Measurements from ENCODE around the gene CKMT2. TPM values are rescaled to one million over a fixed set of nuclear protein-coding genes. Genes with fewer than 3 reads are reported as not detected.

Gene CKMT2
- total RNA-seq, 1 experiment from 2014 or later: not detected

GRCh38 chr5:81241001-81241400 lies 7.9 kb downstream of the CKMT2 start:
- intact Hi-C loops (cut with micrococcal nuclease; ENCODE audit: unreplicated experiment): loop anchor here (10.0 kb wide), 1 partner anchor 54 kb away; no protein-coding TSS in a partner anchor
- CTCF ChIA-PET: no interaction called here

GRCh38 chr5:81241961-81242648 lies 9.0 kb downstream of the CKMT2 start:
- CTCF ChIA-PET: no interaction called here
- no TSS peak for BruUV-seq (replicated peaks)
- ATAC-seq (no peak), DNase-seq (ENCODE audit: low read depth, low spot score) (no peak)
- H3K27me3 ChIP-seq (ENCODE audit: control insufficient read depth, insufficient read depth, low read length): no peaks in the 10 kb centered on the region
- no peak overlapping the region for H3K27ac ChIP-seq (ENCODE audit: low read length)
- in situ Hi-C loops (cut with HindIII; ENCODE audit: low pct_unique_long_range_greater_than_20kb, low sequenced_read_pairs) (no loop called here), intact Hi-C loops (cut with micrococcal nuclease; ENCODE audit: unreplicated experiment) (loop anchor here (10.0 kb wide), 1 partner anchor 53 kb away; no protein-coding TSS in a partner anchor)
- H3K36me3 ChIP-seq (ENCODE audit: control insufficient read depth, insufficient read depth, low read length): no peaks in the 10 kb centered on the region
- no peak overlapping the region for H3K4me3 ChIP-seq (ENCODE audit: low read depth in 2 of 2, low read length in 2 of 2)
- POLR2A ChIA-PET: interaction anchor here (0.6 kb wide), 1 partner anchor 1065 kb away, joined by 3 read pairs; no protein-coding TSS in a partner anchor
- TF ChIP-seq POLR2AphosphoS5 (IDR thresholded peaks at IDR 0.05; ENCODE audit: low read depth, low read length) (no peak), TCF7L2 (IDR thresholded peaks at IDR 0.05; ENCODE audit: low read depth, low read length) (no peak), REST (IDR thresholded peaks at IDR 0.05; ENCODE audit: insufficient read depth in 1 of 2, low read depth in 2 of 2, low read length in 1 of 2) (no peak), CTCF (IDR thresholded peaks at IDR 0.05) (no peak), SIN3A (IDR thresholded peaks at IDR 0.05; ENCODE audit: borderline replicate concordance, insufficient read depth, low read depth, low read length) (no peak)
- no peaks in the 10 kb centered on the region for H3K4me1 ChIP-seq (ENCODE audit: control insufficient read depth, insufficient read depth, low read length)
- no peaks in the 10 kb centered on the region for H3K9me3 ChIP-seq (ENCODE audit: control insufficient read depth, insufficient read depth, low read depth, low read length)

More at GRCh38 chr5:81241001-81241400, 7.9 kb downstream of the CKMT2 start:
- no peak for TF ChIP-seq SIN3A (IDR thresholded peaks at IDR 0.05; ENCODE audit: borderline replicate concordance, insufficient read depth, low read depth, low read length)
- TF ChIP-seq POLR2AphosphoS5 (IDR thresholded peaks at IDR 0.05; ENCODE audit: low read depth, low read length): no peak
- TF ChIP-seq TCF7L2 (IDR thresholded peaks at IDR 0.05; ENCODE audit: low read depth, low read length): no peak
- no peak for TF ChIP-seq REST (IDR thresholded peaks at IDR 0.05; ENCODE audit: insufficient read depth in 1 of 2, low read depth in 2 of 2, low read length in 1 of 2)
- no peak for TF ChIP-seq CTCF (IDR thresholded peaks at IDR 0.05)
- BruUV-seq (replicated peaks): no TSS peak
- POLR2A ChIA-PET: interaction anchor here (0.6 kb wide), 1 partner anchor 1066 kb away, joined by 3 read pairs; no protein-coding TSS in a partner anchor
- no peak for ATAC-seq
- in situ Hi-C loops (cut with HindIII; ENCODE audit: low pct_unique_long_range_greater_than_20kb, low sequenced_read_pairs): no loop called here
- Histone ChIP-seq H3K9me3 (ENCODE audit: control insufficient read depth, insufficient read depth, low read depth, low read length) (no peaks in the 10 kb centered on the region), H3K27me3 (ENCODE audit: control insufficient read depth, insufficient read depth, low read length) (no peaks in the 10 kb centered on the region), H3K4me1 (ENCODE audit: control insufficient read depth, insufficient read depth, low read length) (no peaks in the 10 kb centered on the region), H3K4me3 (ENCODE audit: low read depth in 2 of 2, low read length in 2 of 2) (no peak overlapping the region), H3K36me3 (ENCODE audit: control insufficient read depth, insufficient read depth, low read length) (no peaks in the 10 kb centered on the region), H3K27ac (ENCODE audit: low read length) (no peak overlapping the region)
- DNase-seq (ENCODE audit: low read depth, low spot score): no peak
